ENCODE results near the gene HMOX2.

HMOX2 gene

GRCh38 chr16:4531811-4532210 lies 55.6 kb downstream of the HMOX2 start:
- no peaks in the 10 kb centered on the region for H3K27me3 ChIP-seq (ENCODE audit: low read depth, low read length)
- H3K4me3 ChIP-seq (ENCODE audit: low read depth in 1 of 2, low read length in 2 of 2): no peak overlapping the region
- no peaks in the 10 kb centered on the region for H3K9me3 ChIP-seq (ENCODE audit: control insufficient read depth in 1 of 2, low read length in 2 of 2)
- no peak overlapping the region for H3K27ac ChIP-seq (ENCODE audit: low read length)
- peaks cover 7 to 12% of the 10 kb centered on the region in 2 donors for H3K4me1 ChIP-seq (ENCODE audit: control insufficient read depth in 1 of 2, insufficient read depth in 2 of 2, low read length in 2 of 2)
- peaks cover 9 to 13% of the 10 kb centered on the region in 2 donors for H3K36me3 ChIP-seq (ENCODE audit: control insufficient read depth in 1 of 2, insufficient read depth in 2 of 2, low read length in 2 of 2)

- peaks cover 7 to 16% of the 10 kb centered on the region in 2 donors for H3K4me1 ChIP-seq (ENCODE audit: control insufficient read depth in 1 of 2, insufficient read depth in 2 of 2, low read length in 2 of 2)
- no peaks in the 10 kb centered on the region for H3K9me3 ChIP-seq (ENCODE audit: control insufficient read depth in 1 of 2, low read length in 2 of 2)
- no peak overlapping the region for H3K4me3 ChIP-seq (ENCODE audit: low read depth in 1 of 2, low read length in 2 of 2)
- H3K27me3 ChIP-seq (ENCODE audit: low read depth, low read length): no peaks in the 10 kb centered on the region
- H3K36me3 ChIP-seq (ENCODE audit: control insufficient read depth in 1 of 2, insufficient read depth in 2 of 2, low read length in 2 of 2): peaks cover 9 to 13% of the 10 kb centered on the region in 2 donors
- no peak overlapping the region for H3K27ac ChIP-seq (ENCODE audit: low read length)
Measured at GRCh38 chr16:4532238-4532637, 56.0 kb downstream of the HMOX2 start.

GRCh38 chr16:4533490-4533889 lies 57.3 kb downstream of the HMOX2 start:
- Histone ChIP-seq H3K4me1 (ENCODE audit: control insufficient read depth in 1 of 2, insufficient read depth in 2 of 2, low read length in 2 of 2) (peaks cover 7 to 18% of the 10 kb centered on the region in 2 donors), H3K9me3 (ENCODE audit: control insufficient read depth in 1 of 2, low read length in 2 of 2) (no peaks in the 10 kb centered on the region), H3K27me3 (ENCODE audit: low read depth, low read length) (no peaks in the 10 kb centered on the region), H3K4me3 (ENCODE audit: low read depth in 1 of 2, low read length in 2 of 2) (no peak overlapping the region), H3K36me3 (ENCODE audit: control insufficient read depth in 1 of 2, insufficient read depth in 2 of 2, low read length in 2 of 2) (peaks cover 9 to 13% of the 10 kb centered on the region in 2 donors), H3K27ac (ENCODE audit: low read length) (no peak overlapping the region)

GRCh38 chr16:4534151-4534790 lies 58.1 kb downstream of the HMOX2 start:
- H3K36me3 ChIP-seq (ENCODE audit: control insufficient read depth in 1 of 2, insufficient read depth in 2 of 2, low read length in 2 of 2): peaks cover 9 to 13% of the 10 kb centered on the region in 2 donors
- H3K27ac ChIP-seq (ENCODE audit: low read length): no peak overlapping the region

GRCh38 chr16:4535627-4536108 lies 59.5 kb downstream of the HMOX2 start:
- Histone ChIP-seq H3K4me1 (ENCODE audit: control insufficient read depth in 1 of 2, insufficient read depth in 2 of 2, low read length in 2 of 2) (peaks cover 0 to 8% of the 10 kb centered on the region in 2 donors), H3K27me3 (ENCODE audit: low read depth, low read length) (no peaks in the 10 kb centered on the region), H3K36me3 (ENCODE audit: control insufficient read depth in 1 of 2, insufficient read depth in 2 of 2, low read length in 2 of 2) (peaks cover 9 to 13% of the 10 kb centered on the region in 2 donors), H3K9me3 (ENCODE audit: control insufficient read depth in 1 of 2, low read length in 2 of 2) (peaks cover 0 to 6% of the 10 kb centered on the region in 2 donors), H3K4me3 (ENCODE audit: low read depth in 1 of 2, low read length in 2 of 2) (no peak overlapping the region), H3K27ac (ENCODE audit: low read length) (no peak overlapping the region)

More at GRCh38 chr16:4534151-4534790, 58.1 kb downstream of the HMOX2 start:
- H3K4me3 ChIP-seq (ENCODE audit: low read depth in 1 of 2, low read length in 2 of 2): no peak overlapping the region
- peaks cover 2 to 14% of the 10 kb centered on the region in 2 donors for H3K4me1 ChIP-seq (ENCODE audit: control insufficient read depth in 1 of 2, insufficient read depth in 2 of 2, low read length in 2 of 2)
- no peaks in the 10 kb centered on the region for H3K27me3 ChIP-seq (ENCODE audit: low read depth, low read length)
- H3K9me3 ChIP-seq (ENCODE audit: control insufficient read depth in 1 of 2, low read length in 2 of 2): no peaks in the 10 kb centered on the region

GRCh38 chr16:4536391-4537106 lies 60.4 kb downstream of the HMOX2 start:
- peaks cover 9 to 13% of the 10 kb centered on the region in 2 donors for H3K36me3 ChIP-seq (ENCODE audit: control insufficient read depth in 1 of 2, insufficient read depth in 2 of 2, low read length in 2 of 2)
- H3K27ac ChIP-seq (ENCODE audit: low read length): no peak overlapping the region
- peaks cover 0 to 6% of the 10 kb centered on the region in 2 donors for H3K9me3 ChIP-seq (ENCODE audit: control insufficient read depth in 1 of 2, low read length in 2 of 2)
- H3K4me1 ChIP-seq (ENCODE audit: control insufficient read depth in 1 of 2, insufficient read depth in 2 of 2, low read length in 2 of 2): peaks cover 0 to 8% of the 10 kb centered on the region in 2 donors
- H3K27me3 ChIP-seq (ENCODE audit: low read depth, low read length): no peaks in the 10 kb centered on the region
- H3K4me3 ChIP-seq (ENCODE audit: low read depth in 1 of 2, low read length in 2 of 2): peak overlapping the region in 1 of 2 donors; percentile 44

- H3K27me3 ChIP-seq (ENCODE audit: low read depth, low read length): no peaks in the 10 kb centered on the region
- no peak overlapping the region for H3K27ac ChIP-seq (ENCODE audit: low read length)
- H3K9me3 ChIP-seq (ENCODE audit: control insufficient read depth in 1 of 2, low read length in 2 of 2): peaks cover 0 to 6% of the 10 kb centered on the region in 2 donors
- peaks cover 0 to 8% of the 10 kb centered on the region in 2 donors for H3K4me1 ChIP-seq (ENCODE audit: control insufficient read depth in 1 of 2, insufficient read depth in 2 of 2, low read length in 2 of 2)
- H3K36me3 ChIP-seq (ENCODE audit: control insufficient read depth in 1 of 2, insufficient read depth in 2 of 2, low read length in 2 of 2): peaks cover 5 to 7% of the 10 kb centered on the region in 2 donors
- H3K4me3 ChIP-seq (ENCODE audit: low read depth in 1 of 2, low read length in 2 of 2): peak overlapping the region; percentile 44 to 64
Measured at GRCh38 chr16:4537376-4538343, 61.5 kb downstream of the HMOX2 start.

- peaks cover 0 to 8% of the 10 kb centered on the region in 2 donors for H3K4me1 ChIP-seq (ENCODE audit: control insufficient read depth in 1 of 2, insufficient read depth in 2 of 2, low read length in 2 of 2)
- peak within 1 kb of the TSS; percentile 51 for H3K27ac ChIP-seq (ENCODE audit: low read length)
- H3K27me3 ChIP-seq (ENCODE audit: low read depth, low read length): no peaks in the 10 kb centered on the region
- H3K36me3 ChIP-seq (ENCODE audit: control insufficient read depth in 1 of 2, insufficient read depth in 2 of 2, low read length in 2 of 2): no peaks in the 10 kb centered on the region
- peak within 1 kb of the TSS; percentile 50 to 64 for H3K4me3 ChIP-seq (ENCODE audit: low read depth in 1 of 2, low read length in 2 of 2)
- peaks cover 0 to 6% of the 10 kb centered on the region in 2 donors for H3K9me3 ChIP-seq (ENCODE audit: control insufficient read depth in 1 of 2, low read length in 2 of 2)
Measured at GRCh38 chr16:4538350-4539235, 62.4 kb downstream of the HMOX2 start, which contains the start of gene CDIP1. CDIP1 (minus strand) TSS chr16:4538773; CDS start chr16:4514130, 24,643 bp downstream.

- Histone ChIP-seq H3K4me3 (ENCODE audit: low read depth in 1 of 2, low read length in 2 of 2) (no peak overlapping the region), H3K27me3 (ENCODE audit: low read depth, low read length) (no peaks in the 10 kb centered on the region), H3K9me3 (ENCODE audit: control insufficient read depth in 1 of 2, low read length in 2 of 2) (peaks cover 0 to 6% of the 10 kb centered on the region in 2 donors), H3K36me3 (ENCODE audit: control insufficient read depth in 1 of 2, insufficient read depth in 2 of 2, low read length in 2 of 2) (no peaks in the 10 kb centered on the region), H3K4me1 (ENCODE audit: control insufficient read depth in 1 of 2, insufficient read depth in 2 of 2, low read length in 2 of 2) (peaks cover 0 to 8% of the 10 kb centered on the region in 2 donors), H3K27ac (ENCODE audit: low read length) (no peak overlapping the region)
Measured at GRCh38 chr16:4539716-4540284, 63.6 kb downstream of the HMOX2 start.

GRCh38 chr16:4544473-4544872 lies 68.3 kb downstream of the HMOX2 start:
- no peak overlapping the region for H3K4me3 ChIP-seq (ENCODE audit: low read depth in 1 of 2, low read length in 2 of 2)
- no peak overlapping the region for H3K27ac ChIP-seq (ENCODE audit: low read length)
- no peaks in the 10 kb centered on the region for H3K4me1 ChIP-seq (ENCODE audit: control insufficient read depth in 1 of 2, insufficient read depth in 2 of 2, low read length in 2 of 2)
- no peaks in the 10 kb centered on the region for H3K27me3 ChIP-seq (ENCODE audit: low read depth, low read length)
- H3K36me3 ChIP-seq (ENCODE audit: control insufficient read depth in 1 of 2, insufficient read depth in 2 of 2, low read length in 2 of 2): no peaks in the 10 kb centered on the region
- peaks cover 0 to 6% of the 10 kb centered on the region in 2 donors for H3K9me3 ChIP-seq (ENCODE audit: control insufficient read depth in 1 of 2, low read length in 2 of 2)

Data from muscle layer of duodenum (tissue), 2 donors.